Liver (tissue), 9 donors: ENCODE data around the gene TANGO2. TPM values are rescaled to one million over a fixed set of nuclear protein-coding genes. Genes with fewer than 3 reads are reported as not detected.

Source experiments
- DNase-seq: peaks from one replicate; pipeline ENCODE4 v3.0.0-alpha.2; 2017; ENCODE audit warnings: low spot score
- H3K27ac ChIP-seq, 2 donors: one replicate each; pipeline ENCODE4 v1.7.0; 2013; ENCODE audit warnings: inconsistent platforms in 2 of 2, low read length in 2 of 2, control low read depth in 1 of 2, low read depth in 1 of 2, mild to moderate bottlenecking in 1 of 2
- H3K27me3 ChIP-seq, 4 donors: one replicate each; pipeline versions ENCODE4 v1.6.1 to v1.7.0; 2013; ENCODE audit warnings: low read length in 3 of 4, inconsistent platforms in 1 of 4, mild to moderate bottlenecking in 1 of 4, moderate library complexity in 1 of 4; ENCODE audit not compliant: control insufficient read depth in 4 of 4, insufficient read depth in 4 of 4
- H3K36me3 ChIP-seq, 4 donors: one replicate each; pipeline versions ENCODE4 v1.6.1 to v1.7.0; 2013; ENCODE audit warnings: low read length in 3 of 4, mild to moderate bottlenecking in 3 of 4, low read depth in 1 of 4, moderate library complexity in 1 of 4; ENCODE audit not compliant: control insufficient read depth in 4 of 4, insufficient read depth in 3 of 4
- H3K4me1 ChIP-seq, 4 donors: one replicate each; pipeline versions ENCODE4 v1.6.1 to v1.7.0; 2013; ENCODE audit warnings: low read length in 3 of 4, mild to moderate bottlenecking in 3 of 4, moderate library complexity in 1 of 4; ENCODE audit not compliant: control insufficient read depth in 4 of 4, insufficient read depth in 4 of 4
- H3K4me3 ChIP-seq, 3 donors: one replicate each; pipeline versions ENCODE4 v1.6.1 to v1.7.0; 2013; ENCODE audit warnings: low read length in 3 of 3, control low read depth in 1 of 3, low read depth in 1 of 3, mild to moderate bottlenecking in 1 of 3
- H3K9ac ChIP-seq, 2 donors: one replicate each; pipeline ENCODE4 v1.7.0; 2013; ENCODE audit warnings: low read length in 2 of 2, mild to moderate bottlenecking in 2 of 2, moderate library complexity in 2 of 2, control low read depth in 1 of 2, low read depth in 1 of 2
- H3K9me3 ChIP-seq, 4 donors: one replicate each; pipeline versions ENCODE4 v1.6.1 to v1.7.0; 2013; ENCODE audit warnings: low read length in 3 of 4; ENCODE audit not compliant: control insufficient read depth in 4 of 4
- ATF3 ChIP-seq: IDR thresholded peaks from 2 replicates; pipeline ENCODE4 v1.6.1; 2016; ENCODE audit warnings: antibody characterized with exemption
- CTCF ChIP-seq: fragments of 150-350 bp; IDR thresholded peaks from 2 replicates; pipeline ENCODE4 v1.5.1; 2017; ENCODE audit warnings: improper control_type of control experiment, low read depth, low read length; ENCODE audit not compliant: missing input control
- EGR1 ChIP-seq, 2 donors: IDR thresholded peaks; 2 replicates each; pipeline ENCODE4 v1.6.1; 2016 to 2018; ENCODE audit warnings: antibody characterized with exemption in 2 of 2, low read depth in 2 of 2
- FOXA1 ChIP-seq: IDR thresholded peaks from 2 replicates; pipeline ENCODE4 v1.6.1; 2016; ENCODE audit warnings: antibody characterized with exemption
- FOXA2 ChIP-seq: IDR thresholded peaks from 2 replicates; pipeline ENCODE4 v1.6.1; 2016; ENCODE audit warnings: antibody characterized with exemption
- GABPA ChIP-seq, 2 donors: IDR thresholded peaks in 1 of 2; conservative IDR thresholded peaks in 1 of 2; 2 replicates each; pipeline ENCODE4 v1.6.1; 2016; ENCODE audit warnings: antibody characterized with exemption in 2 of 2, mild to moderate bottlenecking in 1 of 2, moderate library complexity in 1 of 2
- HNF4A ChIP-seq, 2 donors: conservative IDR thresholded peaks; 2 replicates each; pipeline ENCODE4 v1.6.1; 2016; ENCODE audit warnings: antibody characterized with exemption in 2 of 2, mild to moderate bottlenecking in 2 of 2
- HNF4G ChIP-seq: IDR thresholded peaks from 2 replicates; pipeline ENCODE4 v1.6.1; 2016; ENCODE audit warnings: antibody characterized with exemption
- MAX ChIP-seq: IDR thresholded peaks from 2 replicates; pipeline ENCODE4 v1.6.1; 2016; ENCODE audit warnings: antibody characterized with exemption
- NR2F2 ChIP-seq: IDR thresholded peaks from 2 replicates; pipeline ENCODE4 v1.6.1; 2016; ENCODE audit warnings: antibody characterized with exemption
- RAD21 ChIP-seq, 2 donors: IDR thresholded peaks; 2 replicates each; pipeline ENCODE4 v1.6.1; 2016; ENCODE audit warnings: antibody characterized with exemption in 2 of 2, mild to moderate bottlenecking in 2 of 2
- REST ChIP-seq: IDR thresholded peaks from 2 replicates; pipeline ENCODE4 v1.6.1; 2016; ENCODE audit warnings: antibody characterized with exemption, mild to moderate bottlenecking
- RXRA ChIP-seq, 2 donors: IDR thresholded peaks; 2 replicates each; pipeline ENCODE4 v1.6.1; 2017 to 2018; ENCODE audit warnings: antibody characterized with exemption in 2 of 2, mild to moderate bottlenecking in 1 of 2
- SP1 ChIP-seq: IDR thresholded peaks from 2 replicates; pipeline ENCODE4 v1.6.1; 2018; ENCODE audit warnings: antibody characterized with exemption, mild to moderate bottlenecking
- YY1 ChIP-seq: IDR thresholded peaks from 2 replicates; pipeline ENCODE4 v1.6.1; 2016; ENCODE audit warnings: antibody characterized with exemption, mild to moderate bottlenecking
- ZBTB33 ChIP-seq: IDR thresholded peaks from 2 replicates; pipeline ENCODE4 v1.6.1; 2016; ENCODE audit warnings: antibody characterized with exemption
- WGBS: extraction: QIAGEN DNeasy Blood & Tissue Kit; methylation state at CpG from one replicate; pipeline ENCODE4 v1.1.7; 2013; 5-methylcytosine and 5-hydroxymethylcytosine counted together
- polyA plus RNA-seq, 2 donors: library from polyadenylated mRNA; stranded (reverse) in 1 of 2; unstranded in 1 of 2; fragments of 200-250 nt in 1 of 2; fragments of >200 nt in 1 of 2; fragmentation: Nextera tagmentation in 1 of 2; extraction: Ambion mirVana in 1 of 2; gene quantifications; one replicate each; pipeline versions ENCODE4 v1.2.1 to v1.2.3, GENCODE V29; 2013 to 2015
- total RNA-seq, 2 donors: library from RNA; depleted of rRNA; stranded (reverse); fragments of >200 nt; gene quantifications; one replicate each; pipeline ENCODE4 v1.2.3, GENCODE V29; 2014
- donor health status: healthy.
- donor health status: healthy.
- donor health status: healthy.
- donor health status: healthy.
- donor health status: healthy.

TANGO2 gene
- total and polyA plus RNA-seq, 4 donors: 10.8 to 153 (median 16.1) TPM

GRCh38 chr22:20099099-20099711 is 78.3 kb downstream of the TANGO2 start:
- Histone ChIP-seq H3K9ac (no peak overlapping the region), H3K4me3 (no peak overlapping the region), H3K27me3 (no peaks in the 10 kb centered on the region), H3K36me3 (peaks cover 6 to 28% (median 17%) of the 10 kb centered on the region in 4 donors), H3K4me1 (peaks cover 5 to 23% (median 15%) of the 10 kb centered on the region in 4 donors), H3K27ac (no peak overlapping the region), H3K9me3 (no peaks in the 10 kb centered on the region)
- 97% methylated on average over 6 of the region's 6 CpGs for WGBS
- no peak for DNase-seq
- no peak for TF ChIP-seq RAD21 (IDR thresholded peaks at IDR 0.05)
- TF ChIP-seq ZBTB33: no peak
- TF ChIP-seq NR2F2: no peak
- no peak for TF ChIP-seq EGR1 (IDR thresholded peaks at IDR 0.05; ENCODE audit: low read depth in 2 of 2)
- TF ChIP-seq HNF4A (conservative IDR thresholded peaks at IDR 0.05): no peak
- TF ChIP-seq SP1: no peak
- TF ChIP-seq YY1: no peak
- TF ChIP-seq REST: no peak
- no peak for TF ChIP-seq ATF3
- TF ChIP-seq HNF4G: no peak
- TF ChIP-seq RXRA (IDR thresholded peaks at IDR 0.05): no peak
- TF ChIP-seq GABPA (IDR thresholded peaks at IDR 0.05 in 1 of 2, conservative IDR thresholded peaks at IDR 0.05 in 1 of 2): no peak
- no peak for TF ChIP-seq FOXA2

- Histone ChIP-seq H3K27me3 (no peaks in the 10 kb centered on the region), H3K4me1 (peaks cover 0 to 31% (median 18%) of the 10 kb centered on the region in 4 donors), H3K9me3 (no peaks in the 10 kb centered on the region), H3K36me3 (peaks cover 7 to 28% (median 17%) of the 10 kb centered on the region in 4 donors), H3K4me3 (no peak overlapping the region), H3K27ac (peak overlapping the region in 1 of 2 donors; percentile 56), H3K9ac (no peak overlapping the region)
- 43% methylated on average over 8 of the region's 8 CpGs for WGBS
- no peak for DNase-seq
- TF ChIP-seq FOXA1 (no peak), HNF4A (conservative IDR thresholded peaks at IDR 0.05) (peak; percentile 65 to 71), MAX (no peak), CTCF (no peak), RXRA (IDR thresholded peaks at IDR 0.05) (peak in 1 of 2 donors; percentile 39), FOXA2 (no peak), NR2F2 (no peak), GABPA (IDR thresholded peaks at IDR 0.05 in 1 of 2, conservative IDR thresholded peaks at IDR 0.05 in 1 of 2) (no peak), YY1 (peak; percentile 30), HNF4G (peak; percentile 11), REST (no peak), ZBTB33 (no peak)
Observed at GRCh38 chr22:20101638-20102037, 80.7 kb downstream of the TANGO2 start.
